Skin epidermis (tissue), 12 donors: ENCODE data around the gene SLC22A16.
"Not testable (repeated sequence)": the region's sequence is repeated elsewhere in the genome, so short reads cannot be mapped to it uniquely, and the experiment has no call there.

Source experiments
- H3K27ac ChIP-seq, 21 experiments: fragments of 200-600 bp; sonication (generic) in 11 of 21; one replicate each; pipeline ENCODE4 v1.5.0; 2020; ENCODE audit warnings: mild to moderate bottlenecking in 3 of 21, inconsistent platforms in 2 of 21, moderate library complexity in 2 of 21
- H3K4me3 ChIP-seq, 7 experiments: fragments of 200-600 bp; sonication (generic) in 2 of 7; one replicate each; pipeline ENCODE4 v1.5.0; 2020; ENCODE audit warnings: inconsistent platforms in 2 of 7, mild to moderate bottlenecking in 2 of 7, moderate library complexity in 1 of 7

SLC22A16 gene

DNA sequence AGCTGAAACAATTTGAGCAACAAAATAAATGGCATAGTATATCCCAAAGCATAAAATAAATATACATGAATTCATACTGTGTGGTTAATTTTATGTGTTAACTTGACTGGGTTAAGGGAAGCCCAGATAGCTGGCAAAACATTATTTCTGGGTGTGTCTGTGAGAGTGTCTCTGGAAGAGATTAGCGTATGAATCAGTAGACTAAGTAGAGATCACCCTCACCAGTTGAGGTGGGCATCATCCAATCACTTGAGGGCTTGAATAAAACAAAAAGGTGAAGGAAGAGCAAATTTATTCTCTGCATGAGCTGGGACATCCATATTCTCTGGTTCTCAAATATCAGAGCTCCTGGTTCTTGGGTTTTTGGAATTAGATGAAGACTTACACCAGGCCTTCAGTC lies 17.9 kb downstream of the SLC22A16 start:
- Histone ChIP-seq H3K27ac (no peak overlapping the region), H3K4me3 (no peak overlapping the region)

GRCh38 chr6:110457567-110458175 lies 18.7 kb downstream of the SLC22A16 start:
- not testable (repeated sequence) for H3K4me3 ChIP-seq, H3K27ac ChIP-seq

DNA sequence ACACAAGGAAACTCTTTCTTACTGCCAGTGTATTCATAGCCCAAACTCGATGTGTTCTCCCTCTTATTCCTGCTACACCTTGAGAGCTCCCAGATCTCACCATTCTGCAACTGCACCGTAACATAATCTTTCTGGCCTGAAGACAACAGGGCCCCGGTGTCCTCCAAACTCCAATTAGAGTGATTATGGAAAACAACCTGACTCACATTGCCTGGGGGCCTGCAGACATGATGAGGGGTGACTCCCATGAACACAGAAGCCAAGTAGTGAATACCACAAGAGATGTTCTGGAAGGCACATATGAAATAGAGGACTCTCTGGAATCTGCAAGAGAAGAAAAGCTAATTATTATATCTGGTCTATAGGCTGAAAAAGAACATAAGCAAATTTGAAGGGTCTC lies 19.7 kb downstream of the SLC22A16 start:
- Histone ChIP-seq H3K27ac (no peak overlapping the region), H3K4me3 (no peak overlapping the region)

DNA sequence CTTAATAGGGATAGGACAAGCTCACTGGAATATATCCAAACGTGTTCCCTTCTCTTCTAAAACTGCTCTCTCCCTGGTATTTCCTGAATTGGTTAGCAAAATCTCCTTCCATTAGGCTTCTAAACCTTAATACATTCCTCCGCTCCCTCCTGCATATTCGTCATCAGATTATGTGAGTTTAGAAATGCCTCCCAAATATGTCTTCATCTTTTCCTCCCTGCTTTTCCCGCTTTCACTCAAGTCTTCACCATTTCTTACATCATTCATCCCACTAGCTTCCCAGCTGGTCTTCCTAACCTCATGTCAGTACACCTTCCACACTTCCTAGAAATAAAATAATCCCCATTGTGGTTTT lies 26.9 kb downstream of the SLC22A16 start:
- H3K4me3 ChIP-seq = no peak overlapping the region
- no peak overlapping the region for H3K27ac ChIP-seq

DNA sequence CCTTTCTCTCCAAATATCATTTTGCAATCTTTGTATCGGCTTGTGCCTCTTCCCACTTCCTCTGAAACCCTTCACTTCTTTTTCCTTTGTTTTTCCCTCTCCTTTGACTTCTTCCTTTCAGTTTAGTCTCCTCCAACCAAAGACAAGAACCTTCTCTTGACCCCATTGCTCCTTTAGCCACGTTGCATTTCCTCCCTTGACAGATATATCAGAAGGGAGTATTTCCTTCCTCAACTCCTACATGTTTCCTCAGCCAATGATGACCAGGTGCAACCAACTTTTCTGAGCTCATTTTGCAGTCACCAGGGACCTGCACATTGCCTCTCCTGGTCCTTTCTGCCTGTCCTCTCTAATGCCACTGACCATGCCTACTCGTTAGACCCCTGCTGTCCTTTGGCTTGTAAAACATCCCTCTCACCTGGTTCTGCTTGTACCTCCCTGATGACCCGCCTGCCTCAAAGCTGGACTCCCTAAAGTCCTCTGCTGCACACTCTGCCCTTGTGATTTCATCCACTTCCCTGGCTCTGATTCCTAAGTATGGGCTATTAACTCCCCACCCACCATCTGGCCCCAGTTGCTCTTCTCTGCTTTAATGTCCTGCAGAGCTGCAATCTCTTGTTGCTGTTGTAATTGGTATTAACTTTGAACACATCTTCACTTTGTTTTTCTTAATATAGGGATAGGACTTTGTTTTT lies 27.4 kb downstream of the SLC22A16 start:
- Histone ChIP-seq H3K4me3 (no peak overlapping the region), H3K27ac (no peak overlapping the region)

DNA sequence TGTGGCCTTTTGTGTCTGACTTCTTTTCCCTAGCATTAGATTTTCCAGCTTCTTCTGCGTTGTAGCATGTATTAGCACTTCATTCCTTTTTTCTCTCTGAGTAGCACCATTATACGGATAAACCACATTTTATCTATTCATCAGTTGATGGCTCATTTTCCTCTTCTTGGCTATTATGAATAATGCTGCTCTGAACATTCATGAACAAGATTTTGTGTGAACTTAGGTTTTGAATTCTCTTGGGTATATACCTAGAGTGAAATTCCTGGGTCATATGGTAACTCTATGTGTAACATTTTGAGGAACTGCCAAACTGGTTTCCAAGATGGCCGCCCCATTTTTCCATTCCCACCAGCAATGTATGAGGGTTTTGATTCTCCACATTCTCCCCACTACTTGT lies 28.7 kb downstream of the SLC22A16 start:
- H3K4me3 ChIP-seq = no peak overlapping the region
- H3K27ac ChIP-seq = no peak overlapping the region

GRCh38 chr6:110446405-110446804 lies 30.0 kb downstream of the SLC22A16 start:
- H3K27ac ChIP-seq = peak overlapping the region in 1 of 21 experiments; percentile 33
- H3K4me3 ChIP-seq = no peak overlapping the region

- Histone ChIP-seq H3K27ac (no peak overlapping the region), H3K4me3 (no peak overlapping the region)
Observed at GRCh38 chr6:110440026-110440425, 36.4 kb downstream of the SLC22A16 start.

DNA sequence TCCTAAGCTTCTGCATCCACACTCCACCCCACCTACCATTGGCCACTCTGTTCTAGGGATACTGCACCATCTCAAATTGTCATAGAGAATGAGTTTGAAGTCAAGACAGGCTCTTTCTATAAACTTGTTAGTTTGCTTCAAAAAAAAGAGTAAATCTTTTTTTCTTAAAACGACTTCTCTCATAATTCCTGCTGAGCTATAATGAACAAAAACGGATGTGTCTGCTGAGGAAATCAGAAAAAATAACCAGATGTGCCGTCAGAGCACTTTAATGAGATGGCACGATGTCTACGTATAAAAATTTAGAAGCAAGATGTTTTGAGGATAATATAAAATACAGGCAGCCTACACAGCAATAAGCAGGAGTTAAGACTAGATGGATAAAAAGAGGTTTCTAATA lies 37.1 kb downstream of the SLC22A16 start:
- no peak overlapping the region for H3K27ac ChIP-seq
- no peak overlapping the region for H3K4me3 ChIP-seq

- Histone ChIP-seq H3K4me3 (no peak overlapping the region), H3K27ac (no peak overlapping the region)
Observed at GRCh38 chr6:110434961-110435602, 41.3 kb downstream of the SLC22A16 start.

- Histone ChIP-seq H3K4me3 (no peak overlapping the region), H3K27ac (no peak overlapping the region)
Observed at GRCh38 chr6:110432285-110432900, 44.0 kb downstream of the SLC22A16 start.

- no peak overlapping the region for H3K4me3 ChIP-seq
- no peak overlapping the region for H3K27ac ChIP-seq
Observed at GRCh38 chr6:110430741-110431140, 45.7 kb downstream of the SLC22A16 start.

GRCh38 chr6:110430236-110430635 lies 46.2 kb downstream of the SLC22A16 start:
- Histone ChIP-seq H3K4me3 (no peak overlapping the region), H3K27ac (no peak overlapping the region)

- Histone ChIP-seq H3K4me3 (no peak overlapping the region), H3K27ac (no peak overlapping the region)
Observed at GRCh38 chr6:110428153-110428552, 48.3 kb downstream of the SLC22A16 start.

- Histone ChIP-seq H3K27ac (no peak overlapping the region), H3K4me3 (no peak overlapping the region)
Observed at GRCh38 chr6:110425816-110426215, 50.6 kb downstream of the SLC22A16 start.

DNA sequence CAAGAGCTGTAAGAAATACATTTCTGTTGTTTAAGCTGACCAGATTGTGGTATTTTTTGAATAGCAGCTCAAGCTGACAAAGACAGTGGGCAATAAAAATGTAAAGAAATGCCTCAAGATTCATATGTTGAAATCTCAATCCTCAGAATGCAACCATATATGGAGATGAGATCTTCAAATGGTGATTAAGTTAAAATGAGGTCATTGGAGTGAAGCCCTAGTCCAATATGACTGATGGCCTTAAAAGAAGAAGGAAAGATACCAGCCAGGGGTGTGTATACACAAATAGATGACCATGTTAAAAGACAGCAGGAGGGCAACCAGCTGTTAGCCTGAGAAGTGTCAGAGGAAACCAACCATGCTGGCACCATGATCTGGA lies 54.0 kb downstream of the SLC22A16 start:
- no peak overlapping the region for H3K4me3 ChIP-seq
- H3K27ac ChIP-seq = no peak overlapping the region

DNA sequence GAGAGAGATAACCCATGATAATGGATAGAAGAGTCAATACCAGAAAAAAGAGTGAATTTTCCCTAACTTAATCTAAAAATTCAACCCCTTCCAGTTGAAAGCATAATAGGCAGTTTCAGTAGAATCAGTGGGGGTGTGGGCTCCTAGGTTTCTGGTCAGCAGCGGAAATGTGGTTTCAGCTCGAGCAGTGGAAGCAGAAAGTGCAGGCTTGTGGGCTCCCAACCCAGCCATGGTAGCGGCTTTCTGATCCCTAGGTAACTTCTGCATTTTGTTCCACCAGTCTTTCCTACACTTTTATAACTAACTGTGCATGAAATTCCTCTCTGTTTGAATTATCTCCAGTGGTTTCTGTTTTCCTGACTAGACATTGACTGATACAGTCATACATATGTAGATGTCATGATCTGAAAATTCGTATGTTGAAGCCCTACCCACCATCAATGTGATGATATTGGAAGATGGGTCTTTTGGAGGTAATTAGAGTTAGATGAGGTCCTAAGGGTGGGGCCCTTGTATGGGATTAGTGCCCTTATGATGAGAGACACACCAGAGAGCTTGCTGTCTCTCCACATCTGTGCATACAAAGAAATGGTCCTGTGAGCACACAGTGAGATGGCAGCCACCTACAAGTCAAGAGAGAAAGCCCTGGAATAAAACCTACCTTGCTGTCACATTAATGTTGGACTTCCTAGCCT lies 54.5 kb downstream of the SLC22A16 start:
- Histone ChIP-seq H3K4me3 (no peak overlapping the region), H3K27ac (no peak overlapping the region)

DNA sequence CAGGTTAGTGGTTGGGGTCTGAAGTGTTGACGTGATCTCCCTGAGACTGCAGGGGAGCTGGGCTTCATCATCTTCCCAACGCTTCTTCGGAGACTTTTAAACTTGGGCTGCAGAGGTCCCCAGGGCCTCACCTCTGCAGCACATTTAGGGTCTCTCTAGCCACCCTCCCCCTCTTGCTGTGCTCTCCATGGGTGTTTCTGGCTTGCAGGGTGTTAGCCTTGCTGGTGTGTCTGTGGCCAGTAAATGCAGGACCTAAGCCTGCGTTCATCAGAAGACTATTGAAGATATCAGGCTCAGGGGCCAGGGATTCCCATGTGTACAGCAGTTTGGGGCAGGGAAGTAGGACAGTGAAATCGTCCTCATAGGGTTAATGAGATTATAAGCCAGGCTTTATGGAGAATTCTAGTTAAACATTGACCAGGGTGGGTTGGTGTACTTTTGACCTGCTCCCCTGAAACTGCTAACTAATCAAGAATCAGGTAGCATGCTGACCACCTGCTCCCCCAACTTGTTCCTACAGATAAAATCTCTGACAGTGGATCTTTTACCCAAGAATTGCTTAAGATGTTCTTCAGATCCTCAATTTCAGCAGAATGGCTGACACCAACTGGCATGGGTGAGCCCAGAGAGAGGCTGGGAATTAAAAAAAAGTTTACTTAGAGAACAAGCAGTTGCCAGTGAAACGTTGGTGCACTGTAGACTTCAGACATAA lies 57.2 kb downstream of the SLC22A16 start:
- Histone ChIP-seq H3K27ac (no peak overlapping the region), H3K4me3 (no peak overlapping the region)

DNA sequence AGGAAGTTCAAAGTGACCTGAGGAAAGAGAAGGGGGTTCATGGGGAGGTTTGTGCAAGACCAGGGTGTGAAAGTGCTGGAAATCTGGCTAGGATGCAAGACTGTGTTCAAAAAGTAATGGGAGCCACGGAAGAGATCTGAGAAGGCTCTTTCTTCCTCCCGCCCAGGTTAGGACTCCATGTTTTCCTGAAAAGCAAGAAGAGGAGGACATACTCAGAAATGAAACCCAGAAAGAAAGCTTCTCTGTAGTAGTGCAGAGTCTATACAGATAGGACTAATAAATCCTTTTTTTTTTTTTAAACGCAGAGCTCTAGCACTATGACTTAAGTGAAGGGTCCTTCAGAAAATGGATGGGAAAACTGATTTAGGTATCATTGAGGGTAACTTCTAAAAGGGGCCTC lies 57.8 kb downstream of the SLC22A16 start:
- no peak overlapping the region for H3K4me3 ChIP-seq
- H3K27ac ChIP-seq = no peak overlapping the region
